ENCODE data around the gene LMTK3.

Gene LMTK3

DNA sequence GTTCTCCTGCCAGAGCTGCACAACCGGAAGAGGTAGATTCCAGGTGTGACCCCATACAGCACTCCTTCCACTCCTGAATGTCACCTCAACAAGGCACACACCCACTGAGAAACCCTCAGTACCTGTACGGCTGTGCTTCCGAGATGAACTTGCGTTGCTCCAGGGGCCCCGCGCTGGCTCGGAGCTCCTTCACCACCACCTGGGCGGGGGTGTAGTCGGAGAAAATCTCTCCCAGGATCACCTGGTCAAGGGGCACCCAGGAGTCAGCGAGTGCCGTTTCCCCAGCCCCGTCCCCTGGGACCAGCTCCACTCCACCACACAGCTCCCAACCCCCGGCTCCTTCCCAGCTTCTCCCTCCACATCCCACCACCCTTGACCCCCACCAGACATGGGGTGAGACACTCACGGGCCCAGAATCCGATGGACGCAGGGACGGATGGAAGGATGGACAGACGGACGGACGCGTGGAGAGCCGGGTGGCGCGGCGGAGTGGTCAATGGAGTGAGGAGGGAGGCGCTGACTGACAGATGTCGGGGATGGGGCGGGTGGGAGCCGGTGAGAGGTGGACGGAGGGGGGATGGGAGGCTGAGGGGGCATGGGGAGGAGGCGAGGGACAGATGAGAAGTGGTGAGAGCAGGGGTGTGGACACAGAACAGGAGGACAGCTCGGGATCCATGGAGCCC, 2.8 kb downstream of the LMTK3 start:
- DNase-seq (ENCODE audit: low read depth) = no peak

- no peak for DNase-seq (ENCODE audit: low read depth)
These were observed 3.7 kb downstream of the LMTK3 start for GRCh38 chr19:48507911-48508439.

GRCh38 chr19:48506138-48506733, 5.4 kb downstream of the LMTK3 start:
- peak; percentile 39 for DNase-seq (ENCODE audit: low read depth)

GRCh38 chr19:48502350-48503018, 9.2 kb downstream of the LMTK3 start:
- DNase-seq (ENCODE audit: low read depth) = no peak

DNA sequence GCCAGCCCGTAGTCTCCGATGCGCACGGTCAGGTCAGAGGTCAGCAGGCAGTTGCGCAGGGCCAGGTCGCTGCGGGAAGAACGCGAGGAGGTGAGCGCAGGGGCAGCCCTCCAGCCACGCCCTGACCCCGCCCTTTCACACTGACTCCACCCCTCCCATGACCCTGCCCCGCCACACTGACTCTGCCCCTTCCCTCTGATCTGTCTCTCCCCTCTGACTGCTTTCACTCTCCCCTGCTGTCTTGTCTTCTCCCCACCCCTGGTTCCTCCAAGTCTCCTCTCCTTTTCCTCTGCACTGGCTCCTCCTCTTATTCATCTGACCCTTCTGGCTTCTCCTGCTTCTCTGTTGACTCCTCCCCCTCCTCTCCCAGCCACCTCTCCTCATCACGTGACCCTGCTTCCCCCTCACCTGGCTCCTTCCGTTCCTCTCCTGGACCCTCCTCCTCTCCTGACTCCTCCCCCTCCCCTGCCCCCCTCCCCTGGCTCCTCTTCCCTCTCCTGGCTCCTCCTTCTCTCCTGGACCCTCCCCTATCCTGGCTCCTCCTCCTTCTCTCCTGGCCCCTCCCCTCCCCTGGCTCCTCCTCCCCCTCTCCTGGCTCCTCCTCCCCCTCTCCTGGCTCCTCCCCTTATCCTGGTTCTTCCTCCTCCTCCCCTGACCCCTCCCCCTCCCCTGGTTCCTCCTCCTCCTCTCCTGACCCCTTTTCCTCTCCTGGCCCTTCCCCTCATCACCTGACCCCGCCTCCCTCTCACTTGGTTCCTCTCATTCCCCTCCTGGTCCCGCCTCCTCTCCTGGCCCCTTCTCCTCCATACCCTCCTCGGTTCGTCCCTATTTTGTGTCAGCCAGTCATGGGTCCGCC, 9.9 kb downstream of the LMTK3 start:
- no peak for DNase-seq (ENCODE audit: low read depth)

GRCh38 chr19:48500830-48501493, 10.7 kb downstream of the LMTK3 start:
- no peak for DNase-seq (ENCODE audit: low read depth)

- DNase-seq (ENCODE audit: low read depth) = no peak
These were observed 12.1 kb downstream of the LMTK3 start for GRCh38 chr19:48499316-48500090.

DNA sequence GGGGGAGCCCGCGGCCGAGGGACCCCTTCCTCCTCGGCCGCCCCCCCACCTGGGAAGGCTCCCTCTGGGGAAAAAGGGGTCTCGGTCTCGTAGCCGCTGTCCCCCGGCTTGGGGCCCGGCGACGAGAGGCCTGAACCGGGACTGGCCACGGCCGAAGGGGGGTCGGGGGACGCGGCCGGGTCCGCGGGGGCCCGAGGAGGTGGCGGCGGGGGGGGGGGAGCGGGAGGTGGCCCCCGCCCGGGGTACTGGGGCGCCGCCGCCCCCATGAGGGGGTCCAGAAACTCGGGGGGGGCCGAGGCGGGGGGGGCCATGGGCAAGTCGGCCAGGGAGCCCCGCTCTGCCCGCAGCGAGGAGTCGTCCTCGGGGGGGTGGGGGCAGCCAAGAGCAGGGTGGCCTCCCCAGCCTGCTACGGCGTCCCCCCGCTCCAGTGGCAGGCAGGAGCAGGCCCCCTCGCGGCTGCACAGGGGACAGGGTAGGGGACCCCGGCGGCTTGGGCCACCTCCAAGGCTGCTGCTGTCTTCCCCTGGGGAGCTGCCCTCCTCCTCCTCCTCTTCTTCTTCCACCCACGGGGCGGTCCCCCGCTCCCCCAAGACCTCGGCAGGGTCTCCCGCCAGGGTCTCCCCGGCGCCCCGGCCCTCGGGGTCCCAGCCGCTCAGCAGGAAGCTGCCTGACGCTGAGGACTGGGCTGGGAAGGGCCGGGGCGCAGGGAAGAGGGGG, 12.9 kb downstream of the LMTK3 start:
- DNase-seq (ENCODE audit: low read depth) = no peak

DNA sequence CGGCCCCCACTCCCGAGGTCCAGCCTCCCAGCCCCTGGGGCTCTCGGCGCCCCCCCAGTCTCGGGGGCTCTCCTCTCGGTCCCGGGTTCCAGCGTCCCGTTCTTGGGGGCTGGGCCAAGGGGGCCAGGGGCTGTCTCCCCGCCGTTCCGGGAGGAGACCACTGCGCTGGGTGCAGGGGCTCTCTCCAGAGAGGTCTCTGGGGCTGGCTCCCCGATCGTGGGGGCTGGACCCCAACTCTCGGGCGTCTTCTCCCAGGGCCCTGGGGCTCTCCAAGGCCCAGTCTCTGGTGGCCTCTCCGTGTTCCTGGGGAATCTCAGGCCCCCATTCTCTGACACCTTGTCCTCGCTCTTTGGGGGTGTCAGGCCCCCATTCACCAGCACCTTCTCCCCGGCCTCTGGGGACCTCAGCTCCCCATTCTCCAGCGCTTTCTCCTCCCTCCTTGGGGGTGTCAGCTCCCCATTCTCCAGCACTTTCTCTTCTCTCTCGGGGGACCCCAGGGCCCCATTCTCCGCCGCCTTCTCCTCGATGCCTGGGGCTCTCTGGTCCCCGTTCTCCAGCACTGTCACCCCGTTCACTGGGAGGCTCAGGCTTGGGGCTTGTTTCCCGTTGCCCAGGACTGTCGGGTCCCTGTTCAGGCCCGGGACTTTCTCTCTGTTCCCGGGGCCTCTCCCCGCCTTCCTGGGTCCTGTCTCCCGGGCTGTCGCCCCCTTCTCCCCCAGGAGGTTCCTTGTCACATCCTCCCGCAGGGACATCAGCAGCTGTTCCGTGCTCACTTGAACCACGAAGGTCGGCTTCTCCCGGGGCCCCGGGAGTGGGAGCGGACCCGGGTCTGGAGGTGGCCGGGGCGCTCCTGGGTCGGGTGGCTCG, 13.7 kb downstream of the LMTK3 start:
- DNase-seq (ENCODE audit: low read depth) = no peak

DNA sequence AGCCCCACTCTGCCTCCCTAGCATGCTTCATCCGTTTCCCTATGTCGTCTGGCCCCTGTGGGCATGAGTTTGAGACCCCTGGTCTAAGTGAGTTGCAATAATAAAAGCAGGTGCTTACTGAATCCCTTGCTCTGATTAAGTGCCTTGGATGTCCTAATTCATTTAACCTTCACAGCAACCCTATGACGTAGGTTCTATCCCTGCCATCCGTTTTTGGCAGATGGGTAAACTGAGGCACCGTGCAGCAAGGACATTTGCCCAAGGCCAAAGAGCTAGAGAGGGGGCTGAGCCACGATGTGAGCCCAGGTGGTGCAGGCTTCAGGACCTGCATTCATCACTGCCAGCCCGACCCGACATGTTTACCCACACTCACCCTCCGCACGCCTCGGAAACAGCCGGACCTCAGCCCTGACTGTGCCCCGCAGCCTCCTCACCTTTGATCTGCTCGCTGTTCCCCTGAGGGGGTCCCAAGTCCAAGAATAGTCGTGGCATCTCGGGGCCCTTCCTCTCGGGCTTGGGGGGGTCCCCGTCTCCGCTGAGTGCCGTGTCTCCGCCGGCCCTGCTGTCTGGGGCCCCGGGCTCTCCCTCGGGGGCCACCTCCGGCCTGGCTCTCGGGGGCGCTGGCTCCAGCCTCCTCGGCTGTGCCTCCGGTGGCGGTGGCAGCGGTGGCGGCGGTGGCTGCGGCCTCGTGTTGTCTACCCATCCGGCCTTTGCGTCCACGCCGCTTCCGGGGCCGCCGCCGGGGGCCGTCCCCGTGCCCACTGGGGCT, 14.5 kb downstream of the LMTK3 start:
- DNase-seq (ENCODE audit: low read depth) = no peak

GRCh38 chr19:48495396-48495795, 16.2 kb downstream of the LMTK3 start:
- no peak for DNase-seq (ENCODE audit: low read depth)

DNA sequence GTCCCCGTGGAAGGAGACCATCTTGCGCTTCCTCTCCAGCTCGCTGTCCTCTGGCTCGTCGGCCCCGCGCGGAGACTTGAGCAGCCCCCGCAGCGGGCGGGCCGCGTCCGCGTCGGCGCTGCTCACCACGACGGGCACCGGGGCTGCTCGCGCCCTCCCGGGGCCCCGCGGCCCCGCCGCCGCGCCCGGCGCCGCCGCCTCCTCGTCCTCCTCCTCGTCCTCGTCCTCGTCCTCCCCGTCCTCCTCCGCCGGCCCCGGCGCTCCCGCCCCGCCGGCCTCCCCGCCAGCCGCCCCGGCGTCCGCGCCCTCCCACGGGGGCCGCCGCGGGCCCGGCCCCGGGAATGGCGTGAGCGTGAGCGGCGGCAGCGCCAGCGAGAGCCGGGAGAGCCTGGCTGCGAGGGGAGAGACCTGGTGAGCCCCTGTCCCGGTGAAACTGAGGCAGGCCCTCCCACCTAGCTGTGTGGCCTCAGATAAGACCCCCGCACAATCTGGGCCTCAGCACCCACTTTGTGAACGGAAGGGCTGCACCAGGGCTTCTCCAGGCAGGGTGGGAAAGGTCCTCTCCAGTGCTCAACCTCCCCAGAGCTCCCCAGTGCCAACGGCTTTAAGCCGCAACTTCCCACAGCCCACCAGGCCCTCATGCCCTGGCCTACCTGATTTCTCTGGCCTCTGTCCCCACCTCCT, 17.8 kb downstream of the LMTK3 start:
- no peak for DNase-seq (ENCODE audit: low read depth)

DNA sequence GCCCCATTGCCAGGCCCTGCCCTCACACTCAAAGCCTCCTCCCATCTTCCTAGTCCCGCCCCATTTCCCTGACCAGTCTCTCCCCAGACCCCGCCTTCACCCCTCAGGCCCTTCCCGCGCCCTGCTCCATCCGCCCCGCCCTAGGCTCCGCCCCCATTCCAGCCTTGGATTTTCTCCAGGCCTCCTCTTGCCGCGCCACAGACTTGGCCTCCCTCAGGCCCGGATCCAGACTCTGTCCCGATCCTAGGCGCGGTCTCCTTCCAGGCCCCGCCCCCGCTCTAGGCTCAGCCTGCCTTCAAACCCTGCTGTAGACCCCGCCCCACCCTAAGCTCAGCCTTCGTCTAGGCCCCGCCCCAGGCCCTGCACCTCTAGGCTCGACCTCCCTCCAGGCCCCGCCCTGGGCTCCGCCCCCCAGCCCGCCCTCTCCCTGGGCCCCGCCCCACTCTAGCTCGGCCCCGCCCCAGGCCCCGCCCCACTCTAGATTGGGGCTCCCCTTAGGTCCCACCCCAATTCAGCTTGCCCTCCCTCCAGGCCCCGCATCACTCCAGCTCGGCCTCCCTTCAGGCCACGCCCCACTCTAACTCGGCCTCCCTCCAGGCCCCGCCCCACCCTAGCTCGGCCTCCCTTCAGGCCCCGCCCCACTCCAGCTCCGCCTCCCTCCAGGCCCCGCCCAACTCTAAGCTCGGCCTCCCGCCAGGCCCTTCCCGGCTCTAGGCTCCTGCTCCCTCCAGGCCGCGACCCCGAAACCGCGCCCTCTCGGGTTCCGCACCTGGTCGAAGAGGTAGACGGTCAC, 18.5 kb downstream of the LMTK3 start:
- peak; percentile 98 for DNase-seq (ENCODE audit: low read depth)

DNA sequence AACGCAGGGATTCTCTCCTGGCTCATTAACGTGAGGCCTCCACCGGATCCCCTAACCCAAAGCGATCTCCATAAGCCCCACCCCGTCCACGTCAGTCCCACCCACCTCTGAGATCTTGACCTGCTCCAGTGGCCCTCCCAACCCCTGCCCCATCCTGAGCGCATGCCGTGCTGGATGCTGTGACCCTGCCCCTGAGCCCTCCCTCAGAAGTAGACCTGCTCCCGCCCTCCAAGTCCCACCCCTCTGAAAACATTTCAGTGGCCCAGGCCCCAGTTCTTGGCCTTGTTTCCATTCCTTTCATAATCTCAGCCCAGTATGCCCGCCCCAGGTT, 19.9 kb downstream of the LMTK3 start:
- DNase-seq (ENCODE audit: low read depth) = no peak

- DNase-seq (ENCODE audit: low read depth) = no peak
These were observed 20.4 kb downstream of the LMTK3 start for GRCh38 chr19:48490981-48491792.

GRCh38 chr19:48489608-48490216, 21.9 kb downstream of the LMTK3 start:
- DNase-seq (ENCODE audit: low read depth) = no peak

Data from fibroblast of gingiva (primary cell).